Measurements from ENCODE around the gene RPS6KA5.

DNA sequence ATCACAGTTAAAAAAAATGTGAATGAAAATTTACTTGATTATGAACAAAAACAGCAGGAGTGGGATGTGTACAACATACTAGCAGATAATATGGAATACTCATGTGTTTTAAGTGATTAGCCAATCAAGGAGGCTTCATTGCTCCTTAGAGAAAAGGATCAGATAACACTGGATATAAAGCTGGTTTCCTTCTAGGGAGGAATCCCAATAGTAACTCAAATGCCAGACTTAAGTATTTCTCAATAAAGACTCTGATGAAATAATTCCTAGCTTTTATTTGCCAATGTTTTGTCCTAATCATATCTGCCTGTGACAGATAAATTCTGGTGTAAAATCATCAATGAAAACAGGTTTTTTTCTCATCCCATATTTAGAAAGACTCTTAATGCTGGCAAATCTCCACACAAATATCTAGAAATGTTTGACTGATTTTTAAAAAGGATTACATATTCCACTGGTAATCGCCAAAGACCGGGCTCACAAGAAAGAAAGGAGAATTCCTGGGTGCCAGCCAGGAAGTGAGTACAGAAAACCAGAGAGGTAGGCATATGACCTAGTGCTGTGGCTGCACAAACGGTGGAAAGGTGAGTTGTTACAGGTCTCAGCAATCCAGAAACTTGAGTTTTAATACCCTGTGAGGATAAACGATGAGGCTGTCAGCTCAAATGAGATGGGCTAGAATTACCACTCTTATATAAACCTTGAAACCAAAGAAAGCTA, 135.7 kb downstream of the RPS6KA5 start:
- TF ChIP-seq, protein P1, sequence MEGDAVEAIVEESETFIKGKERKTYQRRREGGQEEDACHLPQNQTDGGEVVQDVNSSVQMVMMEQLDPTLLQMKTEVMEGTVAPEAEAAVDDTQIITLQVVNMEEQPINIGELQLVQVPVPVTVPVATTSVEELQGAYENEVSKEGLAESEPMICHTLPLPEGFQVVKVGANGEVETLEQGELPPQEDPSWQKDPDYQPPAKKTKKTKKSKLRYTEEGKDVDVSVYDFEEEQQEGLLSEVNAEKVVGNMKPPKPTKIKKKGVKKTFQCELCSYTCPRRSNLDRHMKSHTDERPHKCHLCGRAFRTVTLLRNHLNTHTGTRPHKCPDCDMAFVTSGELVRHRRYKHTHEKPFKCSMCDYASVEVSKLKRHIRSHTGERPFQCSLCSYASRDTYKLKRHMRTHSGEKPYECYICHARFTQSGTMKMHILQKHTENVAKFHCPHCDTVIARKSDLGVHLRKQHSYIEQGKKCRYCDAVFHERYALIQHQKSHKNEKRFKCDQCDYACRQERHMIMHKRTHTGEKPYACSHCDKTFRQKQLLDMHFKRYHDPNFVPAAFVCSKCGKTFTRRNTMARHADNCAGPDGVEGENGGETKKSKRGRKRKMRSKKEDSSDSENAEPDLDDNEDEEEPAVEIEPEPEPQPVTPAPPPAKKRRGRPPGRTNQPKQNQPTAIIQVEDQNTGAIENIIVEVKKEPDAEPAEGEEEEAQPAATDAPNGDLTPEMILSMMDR (IDR thresholded peaks at IDR 0.05), result no peak
- no peak for TF ChIP-seq EZH2 (IDR thresholded peaks at IDR 0.05; ENCODE audit: borderline replicate concordance, insufficient read depth, low read depth, low read length, poor library complexity, severe bottlenecking)
